Adrenal gland (tissue), 12 donors: ENCODE measurements around the gene RNF217. TPM values are rescaled to one million over a fixed set of nuclear protein-coding genes. Genes with fewer than 3 reads are reported as not detected.

Experiments
- DNase-seq, 7 donors: peaks; one replicate each; pipeline ENCODE4 v3.0.0-alpha.2; 2019 to 2020
- H3K27ac ChIP-seq, 5 donors: fragments of 200-600 bp; sonication (generic) in 4 of 5; 1 replicate in 3 of 5; 2 replicates in 2 of 5; pipeline versions ENCODE4 v1.5.1 to v1.8.0; 2016 to 2020; ENCODE audit warnings: mild to moderate bottlenecking in 1 of 5
- H3K27me3 ChIP-seq: fragments of 200-600 bp; 2 replicates; pipeline ENCODE4 v1.8.0; 2021
- H3K36me3 ChIP-seq, 2 donors: fragments of 200-600 bp; replicated peaks in 1 of 2; 1 replicate in 1 of 2; 2 replicates in 1 of 2; pipeline versions ENCODE4 v1.5.1 to v1.8.0; 2018 to 2022
- H3K4me1 ChIP-seq, 2 donors: fragments of 200-600 bp; replicated peaks in 1 of 2; 1 replicate in 1 of 2; 2 replicates in 1 of 2; pipeline versions ENCODE4 v1.5.1 to v1.8.0; 2018 to 2021
- H3K4me3 ChIP-seq, 4 donors: fragments of 200-600 bp; sonication (generic) in 3 of 4; one replicate each; pipeline ENCODE4 v1.5.1; 2016 to 2018
- H3K9me3 ChIP-seq, 3 donors: fragments of 200-600 bp; sonication (generic) in 1 of 3; replicated peaks in 1 of 3; 1 replicate in 2 of 3; 2 replicates in 1 of 3; pipeline versions ENCODE4 v1.5.1 to v1.8.0; 2016 to 2021
- POLR2A ChIP-seq, 2 donors: fragments of 450-650 bp; IDR thresholded peaks; one replicate each; pipeline ENCODE4 v1.6.1; 2017; ENCODE audit warnings: antibody characterized with exemption in 2 of 2, mild to moderate bottlenecking in 2 of 2, moderate library complexity in 1 of 2
- WGBS, 4 donors: extraction: QIAGEN DNeasy Blood & Tissue Kit in 2 of 4; methylation state at CpG; one replicate each; pipeline versions ENCODE4 v1.1.5 to v1.1.7; 2013 to 2017; 5-methylcytosine and 5-hydroxymethylcytosine counted together
- intact Hi-C, 2 donors: fragments of 100-400 bp; cut with DNase I; formaldehyde crosslinking; loops; one replicate each; pipeline versions ENCODE4 v1.14.1 to v1.15.0; 2022 to 2023
- polyA plus RNA-seq, 3 donors: library from polyadenylated mRNA; stranded (reverse); fragments of 200-250 nt in 2 of 3; fragments of 350-450 nt in 1 of 3; fragmentation: Illumina TruSeq in 1 of 3; extraction: RNeasy Lipid Tissue Mini Kit (QIAGEN cat#74804) in 1 of 3; gene quantifications; one replicate each; pipeline ENCODE4 v1.2.3, GENCODE V29; 2013 to 2014
- total RNA-seq, 9 donors: library from RNA; depleted of rRNA in 4 of 9; stranded (reverse); fragments of >200 nt in 4 of 9; fragments of 120-200 nt in 1 of 9; fragmentation: NEBNext Ultra II Directional in 1 of 9; extraction: Animal tissue kit (Norgen Biotek cat#: 25700) in 1 of 9; gene quantifications; one replicate each; pipeline versions ENCODE4 v1.1.0 to v1.2.4, GENCODE V29; 2013 to 2023
- TF ChIP-seq, protein P1 (sequence below), 6 experiments: fragments of 450-650 bp in 4 of 6; fragments of 200-600 bp in 2 of 6; sonication (generic) in 1 of 6; IDR thresholded peaks; 1 replicate in 5 of 6; 2 replicates in 1 of 6; pipeline versions ENCODE4 v1.5.1 to v1.8.0; 2016 to 2021; ENCODE audit warnings: antibody characterized with exemption in 6 of 6, mild to moderate bottlenecking in 2 of 6, moderate library complexity in 1 of 6
- donor health status: healthy with polysubstance abuse.
- donor health status: Bipolar disorder and iron deficiency.
- donor health status: DM: yes; HTN: yes; CAD: no.
- donor health status: DM: no; HTN: no; CAD: no.
- donor health status: DM: no; HTN: no; CAD: no.
- donor health status: DM: yes; HTN: yes; CAD: no.

The RNF217 gene
- total and polyA plus RNA-seq, 12 donors = 4.6 to 23.0 (median 11.5) TPM

- Histone ChIP-seq H3K4me1 (peaks cover 3 to 6% of the 10 kb centered on the region in 2 donors), H3K27ac (no peak overlapping the region), H3K36me3 (no peaks in the 10 kb centered on the region), H3K4me3 (no peak overlapping the region), H3K9me3 (no peaks in the 10 kb centered on the region), H3K27me3 (no peaks in the 10 kb centered on the region)
- TF ChIP-seq, protein P1, sequence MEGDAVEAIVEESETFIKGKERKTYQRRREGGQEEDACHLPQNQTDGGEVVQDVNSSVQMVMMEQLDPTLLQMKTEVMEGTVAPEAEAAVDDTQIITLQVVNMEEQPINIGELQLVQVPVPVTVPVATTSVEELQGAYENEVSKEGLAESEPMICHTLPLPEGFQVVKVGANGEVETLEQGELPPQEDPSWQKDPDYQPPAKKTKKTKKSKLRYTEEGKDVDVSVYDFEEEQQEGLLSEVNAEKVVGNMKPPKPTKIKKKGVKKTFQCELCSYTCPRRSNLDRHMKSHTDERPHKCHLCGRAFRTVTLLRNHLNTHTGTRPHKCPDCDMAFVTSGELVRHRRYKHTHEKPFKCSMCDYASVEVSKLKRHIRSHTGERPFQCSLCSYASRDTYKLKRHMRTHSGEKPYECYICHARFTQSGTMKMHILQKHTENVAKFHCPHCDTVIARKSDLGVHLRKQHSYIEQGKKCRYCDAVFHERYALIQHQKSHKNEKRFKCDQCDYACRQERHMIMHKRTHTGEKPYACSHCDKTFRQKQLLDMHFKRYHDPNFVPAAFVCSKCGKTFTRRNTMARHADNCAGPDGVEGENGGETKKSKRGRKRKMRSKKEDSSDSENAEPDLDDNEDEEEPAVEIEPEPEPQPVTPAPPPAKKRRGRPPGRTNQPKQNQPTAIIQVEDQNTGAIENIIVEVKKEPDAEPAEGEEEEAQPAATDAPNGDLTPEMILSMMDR (IDR thresholded peaks at IDR 0.05) = no peak
- no peak for TF ChIP-seq POLR2A (IDR thresholded peaks at IDR 0.05)
- intact Hi-C loops = no loop called here
- 54 to 69% (median 60%) methylated on average over 3 of the region's 3 CpGs for WGBS, 4 donors
- no peak for DNase-seq
Observed at GRCh38 chr6:125102411-125102810, 140.2 kb downstream of the RNF217 start.

GRCh38 chr6:125102891-125103290 lies 140.7 kb downstream of the RNF217 start:
- peaks cover 3 to 6% of the 10 kb centered on the region in 2 donors for H3K4me1 ChIP-seq
- DNase-seq = no peak
- intact Hi-C loops = no loop called here
- 82 to 88% (median 85%) methylated on average over 2 of the region's 2 CpGs for WGBS, 4 donors
- no peak overlapping the region for H3K27ac ChIP-seq
- no peaks in the 10 kb centered on the region for H3K9me3 ChIP-seq
- TF ChIP-seq POLR2A (IDR thresholded peaks at IDR 0.05) = no peak
- TF ChIP-seq, protein P1 (IDR thresholded peaks at IDR 0.05) = no peak
- no peaks in the 10 kb centered on the region for H3K27me3 ChIP-seq
- H3K4me3 ChIP-seq = no peak overlapping the region
- no peaks in the 10 kb centered on the region for H3K36me3 ChIP-seq

DNA sequence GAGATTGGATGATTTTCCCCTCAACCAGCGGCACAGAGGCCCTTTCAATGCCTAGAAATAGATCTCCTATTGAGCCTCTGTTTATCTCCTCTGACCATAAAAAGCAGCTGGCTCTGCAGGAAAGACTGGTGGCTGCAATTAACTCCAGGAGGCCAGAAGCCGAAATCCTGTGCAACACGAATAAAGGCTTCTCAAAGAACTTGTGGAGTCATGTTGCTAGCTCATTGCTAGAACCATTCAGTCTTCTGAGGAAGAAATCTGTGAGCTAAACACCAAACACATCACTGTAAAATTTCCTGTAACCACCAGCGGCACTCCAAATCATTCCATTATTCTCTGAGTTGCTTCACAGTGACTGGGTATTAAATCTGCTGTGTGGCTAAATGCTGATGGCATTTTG lies 142.2 kb downstream of the RNF217 start:
- Histone ChIP-seq H3K4me3 (no peak overlapping the region), H3K36me3 (no peaks in the 10 kb centered on the region), H3K27ac (no peak overlapping the region), H3K27me3 (no peaks in the 10 kb centered on the region), H3K9me3 (peaks cover 0 to 2% (median 0%) of the 10 kb centered on the region in 3 donors), H3K4me1 (peaks cover 3 to 6% of the 10 kb centered on the region in 2 donors)
- TF ChIP-seq, protein P1 (IDR thresholded peaks at IDR 0.05) = no peak
- TF ChIP-seq POLR2A (IDR thresholded peaks at IDR 0.05) = no peak
- WGBS, 4 donors = 51 to 71% (median 68%) methylated on average over 4 of the region's 4 CpGs
- DNase-seq = no peak
- intact Hi-C loops = no loop called here

GRCh38 chr6:125107048-125107447 lies 144.8 kb downstream of the RNF217 start:
- no peak for DNase-seq
- TF ChIP-seq, protein P1 (IDR thresholded peaks at IDR 0.05) = no peak
- TF ChIP-seq POLR2A (IDR thresholded peaks at IDR 0.05) = no peak
- Histone ChIP-seq H3K4me1 (no peaks in the 10 kb centered on the region), H3K27me3 (no peaks in the 10 kb centered on the region), H3K27ac (no peak overlapping the region), H3K36me3 (no peaks in the 10 kb centered on the region), H3K4me3 (no peak overlapping the region), H3K9me3 (peaks cover 0 to 11% (median 4%) of the 10 kb centered on the region in 3 donors)
- WGBS, 4 donors = 86 to 96% (median 90%) methylated on average over 5 of the region's 5 CpGs
- intact Hi-C loops = no loop called here
